GM18499 (cell line): ENCODE data around the gene PRCP.
"Not testable (repeated sequence)": the region's sequence is repeated elsewhere in the genome, so short reads cannot be mapped to it uniquely, and the experiment has no call there.

Source experiments
- ATAC-seq: cut with Tn5 transposase; IDR thresholded peaks from one replicate; pipeline ENCODE4 v1.9.1; 2021; ENCODE audit warnings: moderate number of reproducible peaks; ENCODE audit not compliant: insufficient read depth, unreplicated experiment

PRCP gene

GRCh38 chr11:82873919-82874333 is 26.3 kb downstream of the PRCP start:
- no peak for ATAC-seq

GRCh38 chr11:82872377-82873150 is 27.7 kb downstream of the PRCP start:
- ATAC-seq = no peak

- no peak for ATAC-seq
Observed at GRCh38 chr11:82871646-82872045, 28.6 kb downstream of the PRCP start.

GRCh38 chr11:82869657-82870056 is 30.6 kb downstream of the PRCP start:
- ATAC-seq = no peak

GRCh38 chr11:82867495-82868082 is 32.6 kb downstream of the PRCP start:
- no peak for ATAC-seq

GRCh38 chr11:82865841-82866240 is 34.4 kb downstream of the PRCP start:
- no peak for ATAC-seq

- no peak for ATAC-seq
Observed at GRCh38 chr11:82864268-82864667, 36.0 kb downstream of the PRCP start.

- ATAC-seq = no peak
Observed at GRCh38 chr11:82863209-82863608, 37.0 kb downstream of the PRCP start.

GRCh38 chr11:82862379-82862778 is 37.9 kb downstream of the PRCP start:
- no peak for ATAC-seq

GRCh38 chr11:82859750-82860149 is 40.5 kb downstream of the PRCP start:
- ATAC-seq = no peak

GRCh38 chr11:82858556-82859091 is 41.6 kb downstream of the PRCP start:
- no peak for ATAC-seq

GRCh38 chr11:82858133-82858532 is 42.1 kb downstream of the PRCP start:
- ATAC-seq = no peak

- no peak for ATAC-seq
Observed at GRCh38 chr11:82857145-82857544, 43.1 kb downstream of the PRCP start.

- no peak for ATAC-seq
Observed at GRCh38 chr11:82855616-82856015, 44.6 kb downstream of the PRCP start.

- not testable (repeated sequence) for ATAC-seq
Observed at GRCh38 chr11:82854916-82855315, 45.3 kb downstream of the PRCP start.

- no peak for ATAC-seq
Observed at GRCh38 chr11:82854242-82854641, 46.0 kb downstream of the PRCP start.

- no peak for ATAC-seq
Observed at GRCh38 chr11:82848829-82849228, 51.4 kb downstream of the PRCP start.

GRCh38 chr11:82845356-82846353 is 54.6 kb downstream of the PRCP start:
- no peak for ATAC-seq

GRCh38 chr11:82843057-82843795 is 57.0 kb downstream of the PRCP start:
- ATAC-seq = no peak

GRCh38 chr11:82842019-82842418 is 58.2 kb downstream of the PRCP start:
- ATAC-seq = no peak
